Ecto neural progenitor cell (in vitro differentiated cells): ENCODE results near the gene ZBTB16.

Experiments used
- DNase-seq: peaks from one replicate; pipeline ENCODE4 v3.0.0-alpha.2; 2018; ENCODE audit warnings: low spot score

ZBTB16 gene

DNA sequence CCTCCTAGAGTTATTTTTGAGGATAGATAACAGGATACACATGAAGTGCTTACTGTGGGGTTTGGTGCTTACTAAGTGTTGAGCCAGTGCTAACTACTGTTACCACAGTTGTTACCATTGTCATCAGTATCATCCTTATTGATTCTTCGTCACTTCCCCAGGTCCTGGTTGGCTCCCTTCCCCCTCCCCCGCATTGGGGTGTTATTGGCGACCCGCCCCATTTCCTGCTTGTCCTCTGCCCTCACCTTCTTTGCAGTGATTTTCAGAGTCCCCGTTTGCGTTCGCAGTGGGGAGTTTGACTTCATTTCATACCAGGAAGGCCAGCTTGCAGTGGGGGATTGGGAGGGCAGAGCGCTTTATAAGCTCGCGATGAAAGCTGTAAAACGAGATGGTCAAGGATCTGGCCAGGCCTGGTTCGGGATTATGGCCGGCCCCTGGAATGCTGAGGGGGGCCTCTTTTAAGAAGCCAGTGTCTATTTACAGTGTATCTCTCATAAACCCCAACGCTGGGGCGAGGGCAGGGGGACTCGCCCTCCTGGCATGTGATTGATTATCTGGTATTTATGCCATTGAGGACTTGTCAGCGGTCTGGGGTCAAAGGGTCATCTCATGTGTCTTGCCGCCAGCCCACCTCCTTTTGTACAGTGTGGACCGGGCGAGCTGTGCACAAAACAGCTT, 152.1 kb downstream of the ZBTB16 start:
- DNase-seq = peak; percentile 70

DNA sequence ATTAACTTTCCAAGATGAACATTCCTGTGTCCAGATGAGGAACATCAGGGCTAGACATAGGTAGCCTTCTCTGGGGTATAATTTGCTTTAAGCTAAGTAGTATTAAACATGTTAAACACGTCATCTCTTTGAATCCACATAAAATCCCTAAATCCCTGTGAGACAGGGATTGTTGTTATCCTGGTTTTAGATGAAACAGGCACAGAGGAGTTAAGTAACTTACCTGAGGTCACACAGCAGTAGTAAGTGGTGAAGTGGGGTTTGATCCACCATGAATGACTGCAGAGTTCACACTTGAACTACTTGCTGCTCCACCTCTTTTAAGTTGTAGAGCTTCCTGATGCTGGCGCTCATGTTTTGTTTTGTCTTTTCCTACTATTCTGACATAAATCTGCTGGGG, 154.1 kb downstream of the ZBTB16 start:
- no peak for DNase-seq

GRCh38 chr11:114215428-114215827, 155.9 kb downstream of the ZBTB16 start:
- no peak for DNase-seq

DNA sequence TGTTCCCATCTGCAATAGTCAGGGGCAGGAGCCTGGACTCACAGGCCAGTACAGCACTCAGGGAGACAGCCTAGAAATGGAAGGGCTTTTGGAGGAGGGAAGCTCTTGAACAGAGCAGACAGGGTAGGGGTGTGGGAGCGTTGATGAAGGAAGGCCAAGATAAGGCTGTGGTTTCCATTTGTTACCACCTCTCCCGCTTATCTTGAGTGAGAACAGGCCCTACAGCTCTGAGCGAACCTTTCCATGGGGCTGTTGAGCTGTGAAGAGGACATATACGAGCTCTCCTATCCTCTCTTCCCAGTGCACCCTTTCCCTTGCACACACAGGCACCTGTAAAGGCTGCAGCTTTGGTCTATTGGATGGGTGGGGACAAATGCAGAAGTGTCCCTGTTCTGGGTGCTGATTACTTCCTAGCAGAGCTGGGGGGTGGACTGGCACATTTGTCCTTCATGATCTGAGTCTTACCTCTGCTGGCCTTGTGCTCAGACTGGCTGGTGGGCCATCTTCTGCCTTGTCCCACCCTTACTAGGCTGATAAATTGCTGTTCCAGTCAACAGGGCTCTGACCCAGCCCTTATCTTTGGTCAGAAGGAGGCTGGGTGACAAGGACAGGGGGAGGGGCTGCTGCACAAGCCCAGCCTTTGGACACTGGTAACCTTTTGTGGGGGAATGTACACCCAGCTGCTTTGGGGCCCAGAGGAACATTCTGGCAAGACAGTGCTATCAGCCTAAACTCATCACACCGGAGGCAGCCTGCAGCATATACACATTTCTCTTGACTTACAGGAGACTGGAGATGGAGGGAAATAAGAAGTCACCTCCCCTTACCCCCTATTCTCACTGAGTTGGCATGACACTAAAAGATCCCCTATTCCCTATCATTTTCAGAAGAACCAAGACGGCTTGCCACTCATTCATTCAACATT, 156.6 kb downstream of the ZBTB16 start:
- DNase-seq = no peak

DNA sequence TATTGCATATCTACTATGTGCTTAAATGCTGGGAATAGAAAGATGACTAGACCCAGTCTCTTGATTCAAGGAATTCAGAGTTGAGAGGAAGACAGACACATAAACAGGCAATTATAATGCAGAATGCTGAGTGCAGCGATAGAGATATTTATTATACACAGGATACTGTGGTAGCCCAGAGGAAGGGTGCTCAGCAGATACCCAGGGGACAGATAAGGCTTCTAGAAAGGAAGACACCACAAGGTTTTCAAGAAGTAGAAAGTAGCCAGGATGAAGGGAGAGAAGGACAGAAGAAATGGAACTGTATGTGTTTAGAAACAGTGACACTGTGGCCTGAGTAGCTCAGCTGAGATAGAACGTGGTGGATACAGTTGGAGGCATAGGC, 157.3 kb downstream of the ZBTB16 start:
- DNase-seq = no peak

GRCh38 chr11:114218508-114218907, 159.0 kb downstream of the ZBTB16 start:
- DNase-seq = no peak

DNA sequence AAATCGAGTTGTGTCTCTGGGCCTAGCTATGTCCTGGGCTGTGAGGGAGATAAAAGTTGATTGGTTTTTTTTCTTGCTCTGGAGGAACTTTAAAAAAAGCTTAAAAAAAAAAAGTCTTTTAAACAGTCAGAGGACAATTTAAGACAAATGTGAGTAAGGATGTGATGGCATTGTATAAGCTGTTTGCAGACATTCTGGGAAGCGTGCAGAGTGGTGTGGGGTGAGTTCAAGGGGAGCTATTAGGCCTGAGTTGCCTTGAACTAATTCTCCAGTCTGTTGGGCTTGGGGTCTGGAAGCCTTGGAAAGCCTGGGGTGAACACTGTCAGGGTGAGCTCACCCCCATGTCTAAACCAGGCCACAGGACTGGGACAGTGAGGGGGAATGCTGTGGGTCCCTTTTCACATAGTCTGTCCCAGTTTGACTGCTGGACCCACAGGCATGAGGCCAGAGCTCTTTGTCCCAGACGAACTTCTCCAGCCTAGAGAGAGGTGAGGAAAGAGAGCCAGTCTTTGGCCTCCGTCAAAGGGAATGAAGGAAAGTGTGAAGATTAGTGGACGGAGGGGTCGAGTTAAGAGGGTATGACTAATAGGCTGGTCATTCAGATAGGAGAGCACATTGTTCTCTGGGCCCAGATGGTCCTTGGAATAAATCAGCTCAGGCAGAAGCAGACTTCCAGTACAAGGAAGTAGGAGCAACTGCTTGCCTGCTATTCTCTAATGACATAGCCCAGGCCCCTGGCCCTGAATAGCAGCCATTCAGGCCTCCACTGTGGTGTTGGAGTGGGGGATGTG, 160.2 kb downstream of the ZBTB16 start:
- peak; percentile 70 for DNase-seq

GRCh38 chr11:114221037-114221436, 161.5 kb downstream of the ZBTB16 start:
- no peak for DNase-seq

- no peak for DNase-seq
Observed at GRCh38 chr11:114225661-114226060, 166.2 kb downstream of the ZBTB16 start.

GRCh38 chr11:114226356-114226755, 166.8 kb downstream of the ZBTB16 start:
- DNase-seq = no peak

- no peak for DNase-seq
Observed at GRCh38 chr11:114228435-114229411, 169.2 kb downstream of the ZBTB16 start.

DNA sequence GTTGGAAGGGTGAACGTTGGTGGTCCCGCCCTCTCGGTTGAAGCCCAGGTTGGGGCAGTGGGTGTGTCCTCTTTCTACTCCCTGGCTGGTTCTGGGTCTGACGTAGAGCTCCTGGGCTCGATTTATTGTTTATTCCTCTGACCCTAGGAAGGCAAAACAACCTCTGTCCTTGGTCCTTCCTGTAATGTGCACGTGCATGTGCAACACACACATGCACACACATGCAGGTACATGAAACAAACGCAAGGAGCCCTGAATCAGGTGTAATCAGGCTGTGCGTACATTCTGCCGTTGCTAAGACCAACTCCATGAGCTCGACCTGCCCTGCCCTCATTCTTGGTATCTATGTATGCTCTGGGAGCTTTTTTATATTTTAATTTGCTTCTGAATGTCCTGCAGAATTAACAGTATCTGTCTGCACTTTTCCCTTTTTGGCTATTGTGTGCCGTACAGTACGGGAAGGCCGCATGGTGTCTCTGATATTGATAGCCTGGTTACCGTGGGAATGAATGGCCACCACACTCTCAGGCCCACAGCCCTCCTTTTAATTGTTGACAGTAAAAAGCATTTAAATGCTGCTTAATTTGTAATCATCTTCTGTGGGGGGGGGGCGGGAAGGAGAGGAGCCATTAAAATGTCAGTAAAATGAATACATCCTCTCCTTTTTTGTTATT, 170.7 kb downstream of the ZBTB16 start:
- DNase-seq = no peak

DNA sequence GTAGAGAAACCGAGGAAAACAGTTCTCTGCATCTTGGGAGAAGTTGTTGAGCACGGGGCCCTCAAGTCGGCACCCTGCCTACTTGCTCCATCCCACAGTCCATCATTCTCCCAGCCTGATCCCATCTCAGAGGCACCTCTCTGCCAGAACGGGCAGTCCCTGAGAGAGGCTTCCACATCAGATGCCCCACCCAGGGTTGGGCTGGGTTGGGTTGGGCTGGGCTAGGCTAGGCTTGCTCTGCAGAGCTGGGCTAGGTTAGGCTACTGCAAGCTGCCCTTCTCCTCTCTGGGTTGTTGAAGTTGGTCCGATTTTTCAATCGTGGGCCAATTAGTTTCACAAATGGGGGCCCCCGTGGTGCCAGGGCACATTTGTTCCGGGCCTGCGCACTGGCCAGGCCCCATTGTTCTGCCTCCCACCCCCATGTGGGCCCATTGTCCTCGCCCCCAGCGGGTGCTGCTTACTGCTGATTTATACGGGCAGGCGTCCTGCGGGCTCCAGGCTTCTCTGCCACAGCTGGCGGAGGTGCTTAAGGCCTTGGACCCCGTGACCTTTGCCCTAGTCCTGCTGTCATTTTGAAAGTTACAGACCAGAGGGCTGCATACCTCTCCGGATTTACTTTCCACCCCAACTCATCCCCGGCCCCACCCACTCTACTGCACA, 173.0 kb downstream of the ZBTB16 start:
- DNase-seq = peak; percentile 92

GRCh38 chr11:114233755-114234154, 174.2 kb downstream of the ZBTB16 start:
- DNase-seq = no peak

- DNase-seq = no peak
Observed at GRCh38 chr11:114236829-114237228, 177.3 kb downstream of the ZBTB16 start.

- no peak for DNase-seq
Observed at GRCh38 chr11:114237321-114238280, 178.1 kb downstream of the ZBTB16 start.

DNA sequence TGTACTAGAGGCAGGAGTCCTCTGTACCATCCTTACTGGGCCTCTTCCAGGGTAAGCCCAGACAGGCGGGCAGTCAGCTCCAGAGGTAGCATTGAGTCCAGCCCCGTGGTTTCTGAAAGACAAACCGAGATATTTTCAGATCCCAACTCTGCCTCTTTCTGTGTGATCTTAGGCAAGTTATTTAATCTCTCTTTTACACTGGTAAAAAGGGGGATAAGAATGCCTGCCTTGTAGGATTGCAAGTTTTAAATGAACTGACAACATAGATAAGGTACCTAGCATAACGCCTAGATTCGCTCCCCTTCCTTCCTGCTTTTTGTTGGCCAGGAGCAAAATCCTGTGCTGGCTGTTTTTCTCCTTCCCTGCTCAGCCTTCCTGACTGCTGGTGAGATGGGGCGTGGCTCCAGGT, 180.2 kb downstream of the ZBTB16 start:
- no peak for DNase-seq

DNA sequence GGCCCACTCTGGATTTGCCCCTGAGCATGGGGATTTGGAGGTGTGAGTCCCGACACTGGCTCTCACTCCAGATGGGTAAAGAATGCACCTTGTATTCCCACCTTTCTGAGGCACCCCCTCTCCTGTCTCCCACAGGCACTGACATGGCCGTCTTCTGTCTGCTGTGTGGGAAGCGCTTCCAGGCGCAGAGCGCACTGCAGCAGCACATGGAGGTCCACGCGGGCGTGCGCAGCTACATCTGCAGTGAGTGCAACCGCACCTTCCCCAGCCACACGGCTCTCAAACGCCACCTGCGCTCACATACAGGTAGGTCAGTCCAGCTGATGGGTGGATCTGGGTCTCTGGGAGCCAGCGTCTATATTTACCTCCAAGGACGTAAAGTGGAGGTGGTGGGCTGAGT, 182.5 kb downstream of the ZBTB16 start:
- DNase-seq = no peak
